ENCODE results near the gene P4HA1.

Gene P4HA1

GRCh38 chr10:73096449-73097304 lies at the start of gene P4HA1:
Gene P4HA1, minus strand, starts transcription at chr10:73096866. Its CDS starts 21,983 bp downstream, at chr10:73074883.
- peaks cover 11% of the 10 kb centered on the region for H3K4me1 ChIP-seq (ENCODE audit: control insufficient read depth, insufficient read depth, low read length)
- peak within 1 kb of the TSS; percentile 79 for H3K4me3 ChIP-seq (ENCODE audit: low read depth, low read length)
- H3K9ac ChIP-seq (ENCODE audit: low read depth, low read length), result peak within 1 kb of the TSS; percentile 95
- H3K9me3 ChIP-seq (ENCODE audit: control insufficient read depth, insufficient read depth, low read length), result no peaks in the 10 kb centered on the region
- H3K27me3 ChIP-seq (ENCODE audit: control insufficient read depth, insufficient read depth, low read length), result no peaks in the 10 kb centered on the region
- H3K36me3 ChIP-seq (ENCODE audit: control insufficient read depth, insufficient read depth, low read length), result no peaks in the 10 kb centered on the region

- H3K4me3 ChIP-seq (ENCODE audit: low read depth, low read length), result no peak overlapping the region
- no peak overlapping the region for H3K9ac ChIP-seq (ENCODE audit: low read depth, low read length)
- no peaks in the 10 kb centered on the region for H3K9me3 ChIP-seq (ENCODE audit: control insufficient read depth, insufficient read depth, low read length)
- H3K4me1 ChIP-seq (ENCODE audit: control insufficient read depth, insufficient read depth, low read length), result no peaks in the 10 kb centered on the region
- H3K36me3 ChIP-seq (ENCODE audit: control insufficient read depth, insufficient read depth, low read length), result peaks cover 11% of the 10 kb centered on the region
- H3K27me3 ChIP-seq (ENCODE audit: control insufficient read depth, insufficient read depth, low read length), result no peaks in the 10 kb centered on the region
These were observed 44.9 kb upstream of the P4HA1 start for GRCh38 chr10:73141603-73142002.

GRCh38 chr10:73139251-73139650 lies 42.6 kb upstream of the P4HA1 start:
- H3K4me1 ChIP-seq (ENCODE audit: control insufficient read depth, insufficient read depth, low read length), result no peaks in the 10 kb centered on the region
- peaks cover 15% of the 10 kb centered on the region for H3K36me3 ChIP-seq (ENCODE audit: control insufficient read depth, insufficient read depth, low read length)
- no peaks in the 10 kb centered on the region for H3K27me3 ChIP-seq (ENCODE audit: control insufficient read depth, insufficient read depth, low read length)

GRCh38 chr10:73136627-73137026 lies 40.0 kb upstream of the P4HA1 start:
- no peaks in the 10 kb centered on the region for H3K4me1 ChIP-seq (ENCODE audit: control insufficient read depth, insufficient read depth, low read length)
- H3K27me3 ChIP-seq (ENCODE audit: control insufficient read depth, insufficient read depth, low read length), result no peaks in the 10 kb centered on the region
- peaks cover 16% of the 10 kb centered on the region for H3K36me3 ChIP-seq (ENCODE audit: control insufficient read depth, insufficient read depth, low read length)
- no peak overlapping the region for H3K4me3 ChIP-seq (ENCODE audit: low read depth, low read length)
- no peaks in the 10 kb centered on the region for H3K9me3 ChIP-seq (ENCODE audit: control insufficient read depth, insufficient read depth, low read length)
- no peak overlapping the region for H3K9ac ChIP-seq (ENCODE audit: low read depth, low read length)

More at GRCh38 chr10:73139251-73139650, 42.6 kb upstream of the P4HA1 start:
- Histone ChIP-seq H3K4me3 (ENCODE audit: low read depth, low read length) (no peak overlapping the region), H3K9me3 (ENCODE audit: control insufficient read depth, insufficient read depth, low read length) (no peaks in the 10 kb centered on the region), H3K9ac (ENCODE audit: low read depth, low read length) (no peak overlapping the region)

GRCh38 chr10:73134727-73135126 lies 38.1 kb upstream of the P4HA1 start:
- Histone ChIP-seq H3K4me1 (ENCODE audit: control insufficient read depth, insufficient read depth, low read length) (no peaks in the 10 kb centered on the region), H3K27me3 (ENCODE audit: control insufficient read depth, insufficient read depth, low read length) (no peaks in the 10 kb centered on the region), H3K9ac (ENCODE audit: low read depth, low read length) (no peak overlapping the region), H3K36me3 (ENCODE audit: control insufficient read depth, insufficient read depth, low read length) (peaks cover 14% of the 10 kb centered on the region), H3K9me3 (ENCODE audit: control insufficient read depth, insufficient read depth, low read length) (no peaks in the 10 kb centered on the region), H3K4me3 (ENCODE audit: low read depth, low read length) (no peak overlapping the region)

GRCh38 chr10:73131913-73132686 lies 35.4 kb upstream of the P4HA1 start:
- Histone ChIP-seq H3K9ac (ENCODE audit: low read depth, low read length) (no peak overlapping the region), H3K36me3 (ENCODE audit: control insufficient read depth, insufficient read depth, low read length) (peaks cover 14% of the 10 kb centered on the region), H3K4me1 (ENCODE audit: control insufficient read depth, insufficient read depth, low read length) (no peaks in the 10 kb centered on the region), H3K4me3 (ENCODE audit: low read depth, low read length) (no peak overlapping the region), H3K9me3 (ENCODE audit: control insufficient read depth, insufficient read depth, low read length) (no peaks in the 10 kb centered on the region), H3K27me3 (ENCODE audit: control insufficient read depth, insufficient read depth, low read length) (no peaks in the 10 kb centered on the region)

GRCh38 chr10:73131301-73131700 lies 34.6 kb upstream of the P4HA1 start:
- no peaks in the 10 kb centered on the region for H3K27me3 ChIP-seq (ENCODE audit: control insufficient read depth, insufficient read depth, low read length)
- H3K4me1 ChIP-seq (ENCODE audit: control insufficient read depth, insufficient read depth, low read length), result no peaks in the 10 kb centered on the region
- no peaks in the 10 kb centered on the region for H3K9me3 ChIP-seq (ENCODE audit: control insufficient read depth, insufficient read depth, low read length)
- H3K4me3 ChIP-seq (ENCODE audit: low read depth, low read length), result no peak overlapping the region
- no peak overlapping the region for H3K9ac ChIP-seq (ENCODE audit: low read depth, low read length)
- peaks cover 11% of the 10 kb centered on the region for H3K36me3 ChIP-seq (ENCODE audit: control insufficient read depth, insufficient read depth, low read length)

- H3K27me3 ChIP-seq (ENCODE audit: control insufficient read depth, insufficient read depth, low read length), result no peaks in the 10 kb centered on the region
- H3K9ac ChIP-seq (ENCODE audit: low read depth, low read length), result no peak overlapping the region
- no peaks in the 10 kb centered on the region for H3K4me1 ChIP-seq (ENCODE audit: control insufficient read depth, insufficient read depth, low read length)
- no peak overlapping the region for H3K4me3 ChIP-seq (ENCODE audit: low read depth, low read length)
- H3K9me3 ChIP-seq (ENCODE audit: control insufficient read depth, insufficient read depth, low read length), result no peaks in the 10 kb centered on the region
- H3K36me3 ChIP-seq (ENCODE audit: control insufficient read depth, insufficient read depth, low read length), result peaks cover 7% of the 10 kb centered on the region
These were observed 29.7 kb upstream of the P4HA1 start for GRCh38 chr10:73126343-73126742.

GRCh38 chr10:73119952-73120351 lies 23.3 kb upstream of the P4HA1 start:
- Histone ChIP-seq H3K27me3 (ENCODE audit: control insufficient read depth, insufficient read depth, low read length) (no peaks in the 10 kb centered on the region), H3K4me1 (ENCODE audit: control insufficient read depth, insufficient read depth, low read length) (peaks cover 3% of the 10 kb centered on the region), H3K36me3 (ENCODE audit: control insufficient read depth, insufficient read depth, low read length) (peaks cover 4% of the 10 kb centered on the region), H3K4me3 (ENCODE audit: low read depth, low read length) (no peak overlapping the region), H3K9ac (ENCODE audit: low read depth, low read length) (no peak overlapping the region), H3K9me3 (ENCODE audit: control insufficient read depth, insufficient read depth, low read length) (no peaks in the 10 kb centered on the region)

- Histone ChIP-seq H3K9me3 (ENCODE audit: control insufficient read depth, insufficient read depth, low read length) (no peaks in the 10 kb centered on the region), H3K36me3 (ENCODE audit: control insufficient read depth, insufficient read depth, low read length) (peaks cover 4% of the 10 kb centered on the region), H3K9ac (ENCODE audit: low read depth, low read length) (no peak overlapping the region), H3K4me3 (ENCODE audit: low read depth, low read length) (no peak overlapping the region), H3K27me3 (ENCODE audit: control insufficient read depth, insufficient read depth, low read length) (no peaks in the 10 kb centered on the region), H3K4me1 (ENCODE audit: control insufficient read depth, insufficient read depth, low read length) (peaks cover 3% of the 10 kb centered on the region)
These were observed 22.8 kb upstream of the P4HA1 start for GRCh38 chr10:73119457-73119856.

- no peaks in the 10 kb centered on the region for H3K9me3 ChIP-seq (ENCODE audit: control insufficient read depth, insufficient read depth, low read length)
- no peaks in the 10 kb centered on the region for H3K36me3 ChIP-seq (ENCODE audit: control insufficient read depth, insufficient read depth, low read length)
- peaks cover 3% of the 10 kb centered on the region for H3K4me1 ChIP-seq (ENCODE audit: control insufficient read depth, insufficient read depth, low read length)
- no peak overlapping the region for H3K9ac ChIP-seq (ENCODE audit: low read depth, low read length)
- no peaks in the 10 kb centered on the region for H3K27me3 ChIP-seq (ENCODE audit: control insufficient read depth, insufficient read depth, low read length)
- no peak overlapping the region for H3K4me3 ChIP-seq (ENCODE audit: low read depth, low read length)
These were observed 21.5 kb upstream of the P4HA1 start for GRCh38 chr10:73117976-73118743.
